IgD-negative memory B cell (primary cell): Measurements from ENCODE around the gene PTGES. TPM values are rescaled to one million over a fixed set of nuclear protein-coding genes. Genes with fewer than 3 reads are reported as not detected.
A peak's percentile ranks its signal among the peaks of the same experiment; 100 is the strongest.
"Not testable (repeated sequence)": the region's sequence is repeated elsewhere in the genome, so short reads cannot be mapped to it uniquely, and the experiment has no call there.

Source experiments
- H3K27ac Mint-ChIP-seq, 3 donors: one replicate each; pipeline ENCODE4 v1.8.0; 2020 to 2022; ENCODE audit warnings: mild to moderate bottlenecking in 3 of 3, mixed read lengths in 3 of 3, moderate library complexity in 1 of 3
- H3K27me3 Mint-ChIP-seq: one replicate; pipeline ENCODE4 v1.8.0; 2021; ENCODE audit warnings: mixed read lengths
- H3K36me3 Mint-ChIP-seq: one replicate; pipeline ENCODE4 v1.8.0; 2020; ENCODE audit warnings: mild to moderate bottlenecking, mixed read lengths
- H3K4me1 Mint-ChIP-seq, 3 donors: one replicate each; pipeline ENCODE4 v1.8.0; 2020 to 2022; ENCODE audit warnings: mixed read lengths in 3 of 3, mild to moderate bottlenecking in 1 of 3
- H3K4me3 Mint-ChIP-seq, 4 donors: one replicate each; pipeline ENCODE4 v1.8.0; 2020 to 2022; ENCODE audit warnings: mild to moderate bottlenecking in 4 of 4, mixed read lengths in 4 of 4, moderate library complexity in 3 of 4
- H3K9me3 Mint-ChIP-seq, 3 donors: one replicate each; pipeline ENCODE4 v1.8.0; 2020 to 2021; ENCODE audit warnings: mixed read lengths in 3 of 3, mild to moderate bottlenecking in 1 of 3
- polyA plus RNA-seq: library from polyadenylated mRNA; unstranded; fragments of 300-500 nt; fragmentation: Illumina TruSeq; gene quantifications from one replicate; pipeline ENCODE4 v1.2.3, GENCODE V29; 2021

The PTGES gene
- polyA plus RNA-seq, 1 donor from 2014 or later, result not detected

DNA sequence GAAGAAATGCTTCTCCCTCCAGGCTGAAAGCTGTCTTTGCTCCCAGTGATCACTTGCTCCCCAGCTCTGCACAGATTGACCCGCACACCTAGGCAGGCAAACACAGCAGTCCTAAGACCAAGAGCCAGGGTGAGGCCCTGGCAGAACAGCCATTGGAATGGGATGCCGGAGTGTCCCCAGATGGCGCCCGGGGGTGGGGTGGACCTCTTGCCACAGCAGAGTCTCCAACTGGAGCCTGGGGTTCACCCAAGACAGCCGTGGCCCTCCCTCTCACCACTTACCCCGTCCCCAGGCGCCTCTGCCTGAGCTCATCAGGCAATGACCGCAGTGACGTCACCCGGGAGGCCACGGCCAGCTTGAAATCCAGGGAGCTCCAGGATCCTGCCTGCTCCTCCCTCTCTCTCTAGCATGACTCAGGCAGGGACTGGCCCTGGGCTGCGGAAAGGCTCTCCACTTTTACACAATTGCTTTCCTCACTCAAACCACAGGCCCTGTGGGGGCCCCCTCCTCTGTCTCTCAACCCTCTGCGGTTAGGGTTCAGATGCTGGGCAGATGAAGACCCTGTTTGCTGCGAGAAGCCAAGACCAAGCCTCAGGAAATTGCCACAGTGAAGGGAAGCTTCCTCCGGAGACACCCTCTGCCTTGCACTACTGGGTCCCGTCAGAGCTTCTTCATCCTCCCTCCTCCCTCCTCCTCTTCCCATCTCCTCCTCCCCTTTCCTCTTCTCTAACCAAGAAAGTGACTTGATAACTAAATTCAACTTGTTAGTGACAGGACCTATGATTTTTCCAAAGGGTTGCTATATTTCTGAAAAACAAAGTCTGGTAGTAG is 24.3 kb upstream of the PTGES start:
- Mint-ChIP-seq H3K9me3 (no peaks in the 10 kb centered on the region), H3K27me3 (peaks cover 21% of the 10 kb centered on the region), H3K4me1 (peaks cover 0 to 2% (median 0%) of the 10 kb centered on the region in 3 donors), H3K27ac (no peak overlapping the region), H3K36me3 (no peaks in the 10 kb centered on the region), H3K4me3 (no peak overlapping the region)

- Mint-ChIP-seq H3K4me3 (no peak overlapping the region), H3K36me3 (no peaks in the 10 kb centered on the region), H3K27me3 (peaks cover 21% of the 10 kb centered on the region), H3K4me1 (peaks cover 0 to 2% (median 0%) of the 10 kb centered on the region in 3 donors), H3K27ac (no peak overlapping the region), H3K9me3 (no peaks in the 10 kb centered on the region)
Measured at GRCh38 chr9:129776566-129776937, 23.7 kb upstream of the PTGES start.

- H3K27ac Mint-ChIP-seq, H3K9me3 Mint-ChIP-seq, H3K4me1 Mint-ChIP-seq, H3K36me3 Mint-ChIP-seq, H3K4me3 Mint-ChIP-seq: not testable (repeated sequence)
- H3K27me3 Mint-ChIP-seq, result peaks cover 21% of the 10 kb centered on the region
Measured at GRCh38 chr9:129776096-129776495, 23.3 kb upstream of the PTGES start.

DNA sequence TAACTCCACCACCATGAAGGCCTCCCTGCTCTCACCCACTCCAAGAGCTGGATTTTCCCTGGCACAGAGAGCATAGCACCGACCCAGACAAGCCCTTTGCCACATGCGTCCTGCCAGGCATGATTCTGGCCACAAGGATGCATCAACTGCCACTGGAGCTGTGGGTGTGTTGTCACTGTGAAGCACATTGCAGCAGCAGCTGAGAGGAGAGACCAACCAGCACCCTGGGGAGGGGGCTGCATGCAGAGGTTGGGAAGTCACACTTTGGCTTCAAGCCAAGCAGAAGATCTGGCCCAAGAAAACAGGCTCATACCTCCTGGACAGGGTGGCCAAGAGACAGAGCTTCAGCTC is 22.6 kb upstream of the PTGES start:
- Mint-ChIP-seq H3K27me3 (peaks cover 21% of the 10 kb centered on the region), H3K27ac (no peak overlapping the region), H3K4me3 (peak overlapping the region in 1 of 4 donors; percentile 22), H3K9me3 (no peaks in the 10 kb centered on the region), H3K36me3 (no peaks in the 10 kb centered on the region), H3K4me1 (peaks cover 0 to 2% (median 0%) of the 10 kb centered on the region in 3 donors)

- peaks cover 0 to 2% (median 0%) of the 10 kb centered on the region in 3 donors for H3K4me1 Mint-ChIP-seq
- no peak overlapping the region for H3K27ac Mint-ChIP-seq
- H3K27me3 Mint-ChIP-seq, result peaks cover 21% of the 10 kb centered on the region
- H3K4me3 Mint-ChIP-seq, result peak overlapping the region in 1 of 4 donors; percentile 22
- no peaks in the 10 kb centered on the region for H3K9me3 Mint-ChIP-seq
- no peaks in the 10 kb centered on the region for H3K36me3 Mint-ChIP-seq
Measured at GRCh38 chr9:129774791-129775447, 22.1 kb upstream of the PTGES start.

GRCh38 chr9:129773262-129774048 is 20.6 kb upstream of the PTGES start:
- Mint-ChIP-seq H3K4me1 (peaks cover 0 to 2% (median 0%) of the 10 kb centered on the region in 3 donors), H3K9me3 (no peaks in the 10 kb centered on the region), H3K27ac (no peak overlapping the region), H3K36me3 (no peaks in the 10 kb centered on the region), H3K4me3 (no peak overlapping the region), H3K27me3 (peaks cover 21% of the 10 kb centered on the region)

DNA sequence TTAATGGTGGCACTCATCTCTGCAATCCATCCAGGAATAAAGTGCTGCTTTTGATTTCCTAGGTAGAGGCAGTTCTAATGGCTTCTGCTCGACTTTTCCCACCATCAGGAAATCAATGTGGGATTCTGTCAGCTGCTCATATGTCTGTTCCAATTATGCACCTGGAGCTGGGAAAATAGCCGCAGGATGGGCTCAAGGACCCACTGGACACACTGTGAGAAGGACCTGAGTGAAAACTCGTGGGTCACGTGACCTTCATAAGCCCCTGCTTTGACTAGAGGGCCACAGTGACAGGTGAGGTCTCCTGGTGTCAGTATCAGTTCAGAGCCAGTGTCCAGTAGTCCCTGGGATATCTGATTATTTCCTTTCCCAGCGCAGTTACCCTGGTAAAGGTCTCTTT is 17.9 kb upstream of the PTGES start:
- Mint-ChIP-seq H3K27ac (peak overlapping the region in 1 of 3 donors; percentile 75), H3K27me3 (peaks cover 10% of the 10 kb centered on the region), H3K4me1 (no peaks in the 10 kb centered on the region), H3K36me3 (peaks cover 1% of the 10 kb centered on the region), H3K9me3 (no peaks in the 10 kb centered on the region), H3K4me3 (no peak overlapping the region)

DNA sequence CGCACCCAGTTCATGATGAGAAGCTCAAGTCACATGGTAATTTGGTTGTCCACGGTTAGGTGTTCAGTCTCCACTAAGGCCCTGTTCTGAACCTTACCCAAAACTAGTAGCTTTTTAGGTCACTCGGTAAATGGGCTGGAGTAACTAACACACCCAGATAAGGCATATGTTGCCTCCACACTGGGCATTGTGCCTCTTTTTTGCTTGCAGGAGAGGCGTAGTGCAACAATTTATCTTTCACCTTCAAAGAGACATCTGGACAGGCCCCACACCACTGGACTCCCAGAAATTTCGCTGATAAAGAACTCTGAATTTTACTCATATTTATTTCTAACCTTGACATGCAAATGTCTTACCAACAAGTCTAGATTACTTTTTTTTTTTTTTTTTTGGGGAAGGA is 16.8 kb upstream of the PTGES start:
- Mint-ChIP-seq H3K27me3 (peaks cover 6% of the 10 kb centered on the region), H3K27ac (no peak overlapping the region), H3K4me3 (no peak overlapping the region), H3K9me3 (no peaks in the 10 kb centered on the region), H3K36me3 (peaks cover 1% of the 10 kb centered on the region), H3K4me1 (no peaks in the 10 kb centered on the region)

DNA sequence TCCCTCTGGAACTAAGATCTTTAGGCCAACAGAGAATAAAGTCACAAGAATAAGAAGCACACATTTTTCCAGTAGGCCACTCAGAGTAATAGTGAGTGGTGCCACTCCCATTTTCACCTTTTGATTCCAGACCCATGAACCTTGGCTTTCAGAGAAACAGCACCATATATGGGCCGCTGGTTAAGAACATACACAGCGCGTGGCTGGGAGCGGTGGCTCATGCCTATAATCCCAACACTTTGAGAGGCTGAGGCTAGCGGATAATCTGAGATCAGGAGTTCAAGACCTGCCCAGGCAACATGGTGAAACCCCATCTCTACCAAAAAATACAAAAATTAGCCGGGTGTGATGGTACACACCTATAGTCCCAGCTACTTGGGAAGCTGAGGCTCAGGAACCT is 15.6 kb upstream of the PTGES start:
- Mint-ChIP-seq H3K9me3 (no peaks in the 10 kb centered on the region), H3K4me1 (no peaks in the 10 kb centered on the region), H3K36me3 (peaks cover 1% of the 10 kb centered on the region), H3K4me3 (no peak overlapping the region), H3K27ac (no peak overlapping the region), H3K27me3 (peaks cover 6% of the 10 kb centered on the region)

GRCh38 chr9:129765764-129766317 is 13.0 kb upstream of the PTGES start:
- no peak overlapping the region for H3K27ac Mint-ChIP-seq
- H3K27me3 Mint-ChIP-seq, result peaks cover 8% of the 10 kb centered on the region
- no peak overlapping the region for H3K4me3 Mint-ChIP-seq
- H3K9me3 Mint-ChIP-seq, result no peaks in the 10 kb centered on the region
- peaks cover 1% of the 10 kb centered on the region for H3K36me3 Mint-ChIP-seq
- no peaks in the 10 kb centered on the region for H3K4me1 Mint-ChIP-seq

- Mint-ChIP-seq H3K27me3 (peaks cover 8% of the 10 kb centered on the region), H3K27ac (no peak overlapping the region), H3K36me3 (peaks cover 1% of the 10 kb centered on the region), H3K4me1 (peaks cover 0 to under 1% (median under 1%) of the 10 kb centered on the region in 3 donors), H3K4me3 (no peak overlapping the region), H3K9me3 (no peaks in the 10 kb centered on the region)
Measured at GRCh38 chr9:129762985-129763926, 10.4 kb upstream of the PTGES start.

- not testable (repeated sequence) for H3K4me1 Mint-ChIP-seq, H3K36me3 Mint-ChIP-seq, H3K27me3 Mint-ChIP-seq, H3K4me3 Mint-ChIP-seq, H3K27ac Mint-ChIP-seq, H3K9me3 Mint-ChIP-seq
Measured at GRCh38 chr9:129762370-129762984, 9.6 kb upstream of the PTGES start.

- Mint-ChIP-seq H3K9me3 (no peaks in the 10 kb centered on the region), H3K4me1 (peaks cover 7 to 10% (median 9%) of the 10 kb centered on the region in 3 donors), H3K27ac (no peak overlapping the region), H3K27me3 (peaks cover 9% of the 10 kb centered on the region), H3K36me3 (no peaks in the 10 kb centered on the region), H3K4me3 (no peak overlapping the region)
Measured at GRCh38 chr9:129761901-129762369, 9.1 kb upstream of the PTGES start.
